ENCODE results near the gene CYLC2. TPM values are rescaled to one million over a fixed set of nuclear protein-coding genes. Genes with fewer than 3 reads are reported as not detected.

The CYLC2 gene
- total and polyA plus RNA-seq, 2 of the 8 experiments (the other 6 are each of a cell fraction or from before 2014, with no cell fraction given), result not detected

GRCh38 chr9:102972780-102973179 is 22.4 kb upstream of the CYLC2 start:
- Histone ChIP-seq H2BK20ac (ENCODE audit: low read length) (no peak overlapping the region), H3K4ac (replicated peaks; ENCODE audit: insufficient read length, low read depth, low read length) (no peak overlapping the region), H2BK15ac (ENCODE audit: low read length) (no peak overlapping the region), H4K8ac (ENCODE audit: extremely low read depth, insufficient read depth, low read length) (no peak overlapping the region), H3K4me3 (ENCODE audit: extremely low read depth in 1 of 4, insufficient read depth in 2 of 4, low read depth in 3 of 4, low read length in 4 of 4) (no peak overlapping the region), H2AFZ (ENCODE audit: low read length) (no peak overlapping the region), H2BK12ac (ENCODE audit: low read depth, low read length) (no peak overlapping the region), H3K9ac (replicated peaks in 1 of 4; ENCODE audit: extremely low read depth in 1 of 4, low read depth in 3 of 4, low read length in 3 of 4) (no peak overlapping the region), H3K79me1 (ENCODE audit: low read depth, low read length) (no peaks in the 10 kb centered on the region), H3K4me1 (replicated peaks in 1 of 4; ENCODE audit: control insufficient read depth in 3 of 4, insufficient read depth in 4 of 4, low read length in 3 of 4) (no peaks in the 10 kb centered on the region), H3K27me3 (replicated peaks in 1 of 4; ENCODE audit: control insufficient read depth in 3 of 4, extremely low read depth in 1 of 4, insufficient read depth in 3 of 4, low read length in 3 of 4) (no peaks in the 10 kb centered on the region), H3K9me3 (ENCODE audit: insufficient read depth in 2 of 2, low read depth in 1 of 2, low read length in 1 of 2) (peaks cover 6 to 7% of the 10 kb centered on the region in 2 experiments; a peak in 2 of 4 replicates), H3K18ac (ENCODE audit: extremely low read depth, low read length) (no peak overlapping the region), H3K36me3 (ENCODE audit: control insufficient read depth in 2 of 4, insufficient read depth in 4 of 4, low read length in 3 of 4) (no peaks in the 10 kb centered on the region), H2BK5ac (ENCODE audit: low read depth, low read length) (no peak overlapping the region), H2AK5ac (ENCODE audit: low read depth, low read length) (no peak overlapping the region), H3K23ac (ENCODE audit: insufficient read length) (no peak overlapping the region), H3K79me2 (ENCODE audit: control insufficient read depth in 1 of 2, insufficient read depth in 2 of 2, low read length in 2 of 2) (no peaks in the 10 kb centered on the region), H4K20me1 (replicated peaks in 1 of 2; ENCODE audit: control insufficient read depth in 1 of 2, insufficient read depth in 2 of 2, low read length in 2 of 2) (no peaks in the 10 kb centered on the region), H4K91ac (replicated peaks; ENCODE audit: insufficient read length, low read length) (no peak overlapping the region), H4K5ac (ENCODE audit: insufficient read length, low read depth, low read length) (no peak overlapping the region), H3K14ac (ENCODE audit: insufficient read length) (no peak overlapping the region), H3K27ac (ENCODE audit: low read depth, low read length) (no peak overlapping the region), H2BK120ac (replicated peaks; ENCODE audit: low read depth, low read length) (no peak overlapping the region), H3K56ac (replicated peaks; ENCODE audit: insufficient read length, low read depth, low read length) (no peak overlapping the region), H3K23me2 (ENCODE audit: low read depth, low read length) (no peaks in the 10 kb centered on the region), H3K4me2 (ENCODE audit: insufficient read depth in 1 of 2, low read depth in 2 of 2, low read length in 2 of 2) (no peak overlapping the region)
- CTCF ChIA-PET (ENCODE audit: partially characterized antibody), result interaction anchor here (1.2 kb wide), 1 partner anchor 223 kb away, joined by 3 read pairs; no protein-coding TSS in a partner anchor
- TF ChIP-seq SIN3A (conservative IDR thresholded peaks at IDR 0.05 in 1 of 2, IDR thresholded peaks at IDR 0.05 in 1 of 2; ENCODE audit: low read depth in 1 of 2, low read length in 2 of 2), result no peak
- TF ChIP-seq KDM4A (IDR thresholded peaks at IDR 0.05; ENCODE audit: low read depth, low read length, severe bottlenecking), result no peak
- 80% methylated on average over 2 of the region's 2 CpGs; no CpG with 5 or more reads in 1 of the 2 experiments for WGBS, 2 experiments (ENCODE audit: extremely low coverage in 1 of 2, insufficient coverage in 1 of 2, insufficient read length in 1 of 2, insufficient replicate concordance in 2 of 2, low coverage in 1 of 2, low lambda C conversion rate in 2 of 2, missing lambda C conversion rate in 1 of 2)
- DNase-seq (ENCODE audit: low read depth in 1 of 2, low spot score in 2 of 2) (no peak), FAIRE-seq (no peak)
- POLR2A ChIA-PET (ENCODE audit: partially characterized antibody), result no interaction called here
